Activated CD8-positive, alpha-beta memory T cell treated with anti-CD3 and anti-CD28 coated beads, Interleukin-2, amount 10 ng/mL, durations not matched to agents 7 days and 5 days (primary cell): ENCODE measurements around the gene DFFA. TPM values are rescaled to one million over a fixed set of nuclear protein-coding genes. Genes with fewer than 3 reads are reported as not detected.
A peak's percentile ranks its signal among the peaks of the same experiment; 100 is the strongest.

Experiments used
- ATAC-seq: fragments of 150-1000 bp; cut with Tn5 transposase; one replicate; pipeline ENCODE4 v1.10.0; 2021; ENCODE audit warnings: moderate library complexity
- CTCF ChIA-PET: fragments of 350-600 bp; sonication (Branson Sonifier 250); formaldehyde crosslinking; loops from one replicate; lab custom pipeline; 2021; ENCODE audit warnings: antibody characterized with exemption; lab: Charles Lee
- DNase-seq: peaks from one replicate; pipeline ENCODE4 v3.0.0-alpha.2; 2020
- H3K27ac Mint-ChIP-seq: one replicate; pipeline ENCODE4 v1.8.0; 2021; ENCODE audit warnings: mild to moderate bottlenecking, mixed read lengths
- H3K27me3 Mint-ChIP-seq: one replicate; pipeline ENCODE4 v1.8.0; 2021; ENCODE audit warnings: mixed read lengths
- H3K36me3 Mint-ChIP-seq: one replicate; pipeline ENCODE4 v1.8.0; 2021; ENCODE audit warnings: mild to moderate bottlenecking, mixed read lengths
- H3K4me1 Mint-ChIP-seq: one replicate; pipeline ENCODE4 v1.8.0; 2021; ENCODE audit warnings: mixed read lengths
- H3K4me3 Mint-ChIP-seq: one replicate; pipeline ENCODE4 v1.8.0; 2021; ENCODE audit warnings: mild to moderate bottlenecking, moderate library complexity, mixed read lengths
- H3K9me3 Mint-ChIP-seq: one replicate; pipeline ENCODE4 v1.8.0; 2022; ENCODE audit warnings: low read depth, mixed read lengths
- total RNA-seq, 2 experiments: library from RNA; stranded (reverse); gene quantifications; one replicate each; pipeline ENCODE4 v1.2.3, GENCODE V29; 2021

The DFFA gene
- total RNA-seq, 2 experiments from 2014 or later = 40.9 to 45.1 TPM

DNA sequence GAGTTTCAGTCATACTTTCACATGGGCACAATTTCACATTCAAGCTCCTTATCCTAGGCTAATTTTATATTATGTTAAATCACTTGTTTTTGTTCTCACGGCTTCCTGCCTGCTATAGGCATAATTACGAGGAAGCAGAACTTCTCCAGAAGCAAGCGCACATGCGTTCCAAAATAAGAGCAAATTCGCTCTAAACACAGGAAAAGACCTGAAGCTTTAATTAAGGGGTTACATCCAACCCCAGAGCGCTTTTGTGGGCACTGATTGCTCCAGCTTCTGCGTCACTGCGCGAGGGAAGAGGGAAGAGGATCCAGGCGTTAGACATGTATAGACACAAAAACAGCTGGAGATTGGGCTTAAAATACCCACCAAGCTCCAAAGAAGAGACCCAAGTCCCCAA lies 22.6 kb downstream of the DFFA start, which contains the start of gene CORT:
Gene CORT (plus strand): TSS at position 281 of the 400 bp plus-strand sequence. CDS start 193 bp downstream, outside the sequence.
- Mint-ChIP-seq H3K9me3 (no peaks in the 10 kb centered on the region), H3K4me3 (no peak within 1 kb of the TSS), H3K27ac (no peak within 1 kb of the TSS), H3K27me3 (no peaks in the 10 kb centered on the region), H3K36me3 (peaks cover 4% of the 10 kb centered on the region), H3K4me1 (peaks cover 2% of the 10 kb centered on the region)
- CTCF ChIA-PET = interaction anchor here (1.2 kb wide), 1 partner anchor 44 kb away, joined by 3 read pairs; no protein-coding TSS in a partner anchor
- ATAC-seq (no peak), DNase-seq (no peak)

DNA sequence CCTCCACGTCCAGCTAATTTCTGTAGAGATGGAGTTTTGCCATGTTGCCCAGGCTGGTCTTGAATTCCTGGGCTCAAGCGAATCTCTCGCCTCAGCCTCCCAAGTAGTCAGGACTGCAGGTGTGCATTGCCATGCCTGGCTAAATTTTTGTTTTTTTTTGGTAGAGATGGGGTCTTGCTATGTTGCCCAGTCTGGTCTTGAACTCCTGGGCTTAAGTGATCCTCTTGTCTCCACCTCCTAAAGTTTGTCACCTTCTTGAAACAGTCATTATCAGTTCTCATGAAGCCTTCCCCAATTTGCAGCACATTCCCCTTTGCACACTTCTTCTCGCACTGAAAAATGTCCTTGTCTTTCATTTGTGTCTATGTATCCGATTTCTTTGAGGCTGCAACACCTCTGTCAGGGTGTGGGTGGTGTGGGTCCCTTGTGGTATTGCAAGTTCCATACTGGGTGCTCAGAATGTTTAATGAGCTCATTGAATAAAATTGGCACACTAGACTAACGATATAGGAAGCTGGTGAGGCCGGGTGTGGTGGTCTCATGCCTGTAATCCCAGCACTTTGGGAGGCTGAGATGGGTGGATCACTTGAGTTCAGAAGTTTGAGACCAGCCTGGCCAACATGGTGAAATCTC lies 25.4 kb downstream of the DFFA start:
- no peak overlapping the region for H3K4me3 Mint-ChIP-seq
- H3K36me3 Mint-ChIP-seq = peaks cover 4% of the 10 kb centered on the region
- no peak overlapping the region for H3K27ac Mint-ChIP-seq
- no peaks in the 10 kb centered on the region for H3K9me3 Mint-ChIP-seq
- ATAC-seq = no peak
- no peaks in the 10 kb centered on the region for H3K27me3 Mint-ChIP-seq
- peaks cover 5% of the 10 kb centered on the region for H3K4me1 Mint-ChIP-seq
- DNase-seq = no peak
- CTCF ChIA-PET = interaction anchor here (0.9 to 1.0 kb wide), 2 partner anchors 10 to 47 kb away, joined by 3 read pairs; no protein-coding TSS in a partner anchor

DNA sequence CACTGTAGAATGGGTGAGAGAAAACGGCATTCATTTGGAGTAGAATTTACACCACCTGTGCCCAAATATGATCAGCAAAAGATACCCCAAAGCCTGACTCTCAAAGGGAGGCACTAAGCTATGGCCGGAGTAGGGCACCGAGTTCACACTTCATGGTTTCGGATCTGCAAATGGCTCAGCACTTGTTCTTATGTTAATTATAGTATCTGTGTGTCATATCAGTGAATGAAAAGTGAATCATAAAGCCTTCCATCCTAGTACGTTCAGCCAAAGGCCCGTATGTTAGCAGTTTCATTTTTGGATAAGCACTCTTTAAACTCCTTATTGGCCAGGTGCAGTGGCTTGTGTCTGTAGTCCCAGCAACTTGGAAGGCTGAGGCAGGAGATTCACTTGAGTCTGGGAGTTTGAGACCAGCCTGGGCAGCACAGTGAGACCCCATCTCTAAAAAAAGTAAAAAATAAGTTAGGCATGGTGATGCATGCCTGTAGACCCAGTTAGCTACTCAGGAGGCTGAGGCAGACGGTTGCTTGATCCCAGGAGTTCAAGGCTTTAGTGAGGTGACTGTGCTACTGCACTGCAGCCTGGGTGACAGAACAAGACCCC lies 27.4 kb downstream of the DFFA start:
- H3K4me1 Mint-ChIP-seq = peaks cover 5% of the 10 kb centered on the region
- no peaks in the 10 kb centered on the region for H3K9me3 Mint-ChIP-seq
- CTCF ChIA-PET = interaction anchor here (0.9 to 1.5 kb wide), 5 partner anchors 12 to 50 kb away, joined by 3 to 5 read pairs (median 3); no protein-coding TSS in a partner anchor
- H3K27me3 Mint-ChIP-seq = no peaks in the 10 kb centered on the region
- H3K36me3 Mint-ChIP-seq = peaks cover 6% of the 10 kb centered on the region
- ATAC-seq (peak; percentile 39), DNase-seq (no peak)
- no peak overlapping the region for H3K4me3 Mint-ChIP-seq
- peak overlapping the region; percentile 23 for H3K27ac Mint-ChIP-seq

DNA sequence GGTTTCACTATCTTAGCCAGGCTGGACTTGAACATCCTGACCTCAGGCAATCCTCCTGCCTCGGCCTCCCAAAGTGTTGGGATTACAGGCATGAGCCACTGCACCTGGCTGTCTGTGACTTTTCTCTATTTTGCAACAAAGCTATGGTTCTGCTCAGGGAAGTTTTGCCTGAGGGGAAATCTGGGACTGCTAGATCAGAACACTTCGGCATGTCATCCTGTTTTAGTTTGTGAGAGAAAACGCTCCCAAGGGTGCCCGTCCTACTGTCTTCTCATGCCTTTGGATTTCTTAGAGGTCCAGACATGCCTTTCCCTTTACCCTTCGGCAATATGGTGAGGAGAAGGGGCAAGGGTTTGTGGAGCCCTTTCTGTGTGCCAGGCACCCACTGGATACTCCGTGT lies 28.1 kb downstream of the DFFA start:
- Mint-ChIP-seq H3K27me3 (no peaks in the 10 kb centered on the region), H3K36me3 (peaks cover 6% of the 10 kb centered on the region), H3K27ac (no peak overlapping the region), H3K9me3 (no peaks in the 10 kb centered on the region), H3K4me1 (peaks cover 5% of the 10 kb centered on the region), H3K4me3 (no peak overlapping the region)
- CTCF ChIA-PET = interaction anchor here (1.4 to 1.5 kb wide), 4 partner anchors 12 to 51 kb away, joined by 3 to 5 read pairs (median 4); no protein-coding TSS in a partner anchor
- ATAC-seq = no peak
- DNase-seq = no peak

DNA sequence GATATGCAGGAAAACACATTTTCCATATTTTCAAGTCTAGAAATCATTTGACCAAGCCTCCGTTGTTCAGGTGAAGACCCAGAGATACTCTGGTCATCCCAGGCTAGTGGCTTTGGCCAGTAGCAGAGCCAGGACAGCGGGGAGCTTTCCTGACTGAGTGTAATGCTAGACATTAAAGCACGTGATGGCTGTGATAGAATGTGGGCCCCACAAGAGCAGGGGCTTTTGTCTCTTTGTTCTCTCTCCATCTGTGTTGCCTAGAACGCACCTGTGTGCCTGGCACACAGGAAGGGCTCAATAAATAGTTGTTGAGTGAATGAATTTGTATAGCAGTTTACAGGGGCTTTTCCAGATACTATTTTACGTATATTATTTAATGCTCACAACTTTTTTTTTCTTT lies 31.5 kb downstream of the DFFA start:
- Mint-ChIP-seq H3K27me3 (no peaks in the 10 kb centered on the region), H3K9me3 (no peaks in the 10 kb centered on the region), H3K36me3 (peaks cover 3% of the 10 kb centered on the region), H3K4me3 (no peak overlapping the region), H3K4me1 (peaks cover 3% of the 10 kb centered on the region), H3K27ac (no peak overlapping the region)
- no peak for DNase-seq
- CTCF ChIA-PET = no interaction called here
- no peak for ATAC-seq

DNA sequence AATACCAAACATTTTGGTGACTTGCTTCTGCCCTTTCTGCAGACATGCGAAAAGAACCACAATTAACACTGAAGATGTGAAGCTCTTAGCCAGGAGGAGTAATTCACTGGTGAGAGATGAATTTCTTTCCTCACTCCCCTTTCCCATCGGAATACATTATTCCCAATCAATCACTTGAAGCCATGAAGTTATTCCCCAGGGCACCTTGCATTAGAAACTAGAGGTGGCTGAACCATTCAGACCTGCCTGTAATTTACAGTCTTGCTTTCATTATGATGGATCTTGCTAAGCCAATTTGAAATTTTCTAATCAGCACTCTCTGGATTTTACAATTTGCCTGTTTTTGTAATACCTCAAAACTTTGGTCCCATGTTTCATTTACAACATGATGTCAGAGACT lies 32.0 kb downstream of the DFFA start:
- Mint-ChIP-seq H3K9me3 (no peaks in the 10 kb centered on the region), H3K27ac (no peak overlapping the region), H3K36me3 (peaks cover 3% of the 10 kb centered on the region), H3K4me3 (no peak overlapping the region), H3K27me3 (no peaks in the 10 kb centered on the region), H3K4me1 (peaks cover 3% of the 10 kb centered on the region)
- ATAC-seq (no peak), DNase-seq (no peak)
- CTCF ChIA-PET = interaction anchor here (1.0 kb wide), 1 partner anchor 9 kb away, joined by 4 read pairs; no protein-coding TSS in a partner anchor

DNA sequence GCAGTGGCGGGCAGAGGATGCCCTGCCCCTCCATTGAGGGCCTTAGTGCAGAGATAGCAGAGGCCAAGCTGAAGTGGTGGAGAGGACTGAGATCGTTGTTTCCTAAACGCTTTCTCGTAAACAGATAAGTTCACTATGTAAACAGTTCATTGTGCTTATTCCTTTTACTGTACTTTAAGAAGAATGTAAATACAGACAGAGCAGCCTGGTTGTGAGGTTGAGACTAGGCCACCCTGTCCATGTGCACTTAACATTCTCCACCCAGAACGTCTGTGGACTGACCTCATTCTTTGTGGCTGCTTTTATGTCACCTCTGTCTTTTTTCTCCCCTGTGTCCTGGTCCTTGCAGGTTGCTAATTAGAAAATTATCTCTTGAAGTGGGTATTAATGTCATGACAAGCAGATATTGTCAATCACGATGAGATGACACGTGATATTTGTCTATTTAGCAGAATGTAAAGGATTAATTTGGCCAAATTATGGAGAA lies 33.6 kb downstream of the DFFA start:
- ATAC-seq (no peak), DNase-seq (no peak)
- Mint-ChIP-seq H3K4me3 (no peak overlapping the region), H3K4me1 (peaks cover 3% of the 10 kb centered on the region), H3K36me3 (peaks cover 3% of the 10 kb centered on the region), H3K9me3 (no peaks in the 10 kb centered on the region), H3K27me3 (no peaks in the 10 kb centered on the region), H3K27ac (no peak overlapping the region)
- CTCF ChIA-PET = interaction anchor here (0.6 to 11.5 kb wide), 3 partner anchors 8 to 503 kb away, joined by 3 to 219 read pairs (median 3); no protein-coding TSS in a partner anchor

DNA sequence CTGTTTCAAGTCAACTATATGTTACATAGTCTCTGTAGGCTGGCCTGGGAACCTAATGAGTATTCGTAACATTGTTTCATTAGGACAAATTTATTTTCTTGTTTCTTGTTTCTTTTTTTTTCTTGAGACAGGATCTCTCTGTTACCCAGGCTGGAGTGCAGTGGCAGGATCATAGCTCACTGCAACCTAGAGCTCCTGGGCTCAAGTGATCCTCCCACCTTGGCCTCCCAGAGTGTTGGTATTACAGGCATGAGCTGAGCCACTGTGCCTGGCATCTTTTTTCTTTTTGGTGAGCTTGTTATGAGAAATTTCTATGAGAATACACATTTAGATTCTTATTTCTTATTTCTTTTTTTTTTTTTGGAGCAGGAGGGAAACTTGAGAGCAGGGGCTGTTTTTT lies 35.3 kb downstream of the DFFA start:
- CTCF ChIA-PET = interaction anchor here (1.6 to 11.5 kb wide), 2 partner anchors 8 to 56 kb away, joined by 4 to 219 read pairs; no protein-coding TSS in a partner anchor
- DNase-seq (no peak), ATAC-seq (no peak)
- Mint-ChIP-seq H3K9me3 (no peaks in the 10 kb centered on the region), H3K27ac (no peak overlapping the region), H3K36me3 (peaks cover 1% of the 10 kb centered on the region), H3K4me3 (no peak overlapping the region), H3K4me1 (peaks cover 4% of the 10 kb centered on the region), H3K27me3 (no peaks in the 10 kb centered on the region)

DNA sequence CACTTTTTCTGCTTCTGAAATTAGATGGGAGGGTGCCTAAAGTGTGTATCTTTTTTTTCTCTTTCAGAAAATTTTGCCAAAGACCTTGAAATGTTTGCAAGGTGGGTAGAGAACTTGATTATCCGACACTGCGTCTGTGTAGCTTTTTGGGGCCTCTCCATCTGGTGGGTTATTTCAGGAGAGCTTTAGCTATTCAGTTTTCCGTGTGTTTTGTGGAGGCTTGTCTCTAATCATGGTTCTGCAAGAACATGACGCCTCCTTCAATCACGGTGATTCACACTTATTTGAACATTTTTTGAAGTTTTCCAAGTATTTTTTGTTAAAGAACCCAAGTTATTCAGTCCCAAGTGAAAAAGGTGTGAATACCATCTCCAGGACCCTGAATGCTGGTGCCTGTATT lies 37.7 kb downstream of the DFFA start:
- Mint-ChIP-seq H3K36me3 (no peaks in the 10 kb centered on the region), H3K9me3 (no peaks in the 10 kb centered on the region), H3K27me3 (no peaks in the 10 kb centered on the region), H3K4me3 (no peak overlapping the region), H3K4me1 (peaks cover 19% of the 10 kb centered on the region), H3K27ac (no peak overlapping the region)
- DNase-seq = no peak
- CTCF ChIA-PET = interaction anchor here (0.8 to 11.5 kb wide), 2 partner anchors 58 to 66 kb away, joined by 3 to 219 read pairs; no protein-coding TSS in a partner anchor
- no peak for ATAC-seq

DNA sequence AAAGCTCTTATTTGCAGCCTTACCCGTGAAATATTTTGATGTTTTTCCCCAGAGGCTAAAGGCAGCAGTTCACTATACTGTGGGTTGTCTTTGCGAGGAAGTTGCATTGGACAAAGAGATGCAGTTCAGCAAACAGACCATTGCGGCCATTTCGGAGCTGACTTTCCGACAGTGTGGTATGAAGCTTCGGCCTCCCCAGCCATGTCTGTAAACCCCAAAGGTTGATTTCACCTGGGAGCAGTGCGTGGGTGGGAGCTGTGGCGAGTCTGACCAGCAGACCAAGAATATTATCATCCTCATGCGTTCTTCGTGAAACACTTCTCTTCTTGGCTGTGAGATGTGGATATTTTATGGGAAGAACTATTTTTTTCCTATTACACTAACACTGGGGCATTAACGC lies 38.5 kb downstream of the DFFA start:
- CTCF ChIA-PET = interaction anchor here (0.8 to 11.5 kb wide), 3 partner anchors 59 to 224 kb away, joined by 3 to 219 read pairs (median 4); partner anchors contain the start of gene KIF1B
- H3K36me3 Mint-ChIP-seq = no peaks in the 10 kb centered on the region
- ATAC-seq = no peak

DNA sequence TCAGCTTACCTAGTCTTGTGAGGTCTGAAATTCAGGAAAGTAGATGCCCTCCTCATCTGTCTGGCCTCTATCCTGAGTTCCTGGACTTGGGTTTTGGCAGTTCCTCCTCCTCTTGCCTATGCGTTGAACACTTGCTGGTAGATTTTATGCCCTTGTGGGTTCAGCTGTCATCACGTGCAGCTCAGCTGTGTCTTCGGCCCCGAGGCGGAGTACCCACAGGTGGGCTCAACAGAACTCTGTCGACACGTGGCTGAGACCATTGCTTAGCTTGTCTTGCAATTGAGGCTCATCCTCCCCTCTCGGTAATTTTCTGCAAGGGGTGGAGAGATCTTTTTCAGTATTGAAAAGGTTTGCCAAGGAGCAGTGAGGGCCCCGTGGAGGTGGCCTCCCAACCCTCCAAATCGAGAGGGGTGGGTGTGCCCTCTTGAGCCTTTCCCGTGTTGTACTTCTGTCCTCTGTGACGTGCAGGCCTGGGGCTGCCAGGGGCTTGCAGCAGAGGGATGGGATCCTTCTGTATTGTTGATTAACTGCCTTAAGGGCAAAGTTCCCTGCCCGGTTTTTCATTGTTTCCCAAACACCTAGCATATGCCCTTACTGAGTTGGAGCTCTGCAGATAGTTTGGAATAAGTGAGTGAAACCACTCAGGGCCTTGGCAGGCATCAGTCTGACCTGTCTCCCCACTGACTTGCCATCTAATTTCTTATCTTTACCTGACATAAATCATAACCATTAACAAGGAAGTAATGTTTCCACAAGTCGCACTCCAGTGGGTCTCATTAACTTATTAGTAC lies 39.2 kb downstream of the DFFA start:
- Mint-ChIP-seq H3K27ac (no peak overlapping the region), H3K27me3 (no peaks in the 10 kb centered on the region), H3K9me3 (no peaks in the 10 kb centered on the region), H3K4me1 (peaks cover 30% of the 10 kb centered on the region), H3K4me3 (no peak overlapping the region), H3K36me3 (no peaks in the 10 kb centered on the region)
- no peak for DNase-seq
- ATAC-seq = no peak
- CTCF ChIA-PET = interaction anchor here (1.3 to 11.5 kb wide), 3 partner anchors 60 to 223 kb away, joined by 4 to 219 read pairs (median 7); partner anchors contain the start of gene KIF1B

More for the DNA sequence above, 38.5 kb downstream of the DFFA start:
- no peak for DNase-seq
- Mint-ChIP-seq H3K9me3 (no peaks in the 10 kb centered on the region), H3K4me3 (no peak overlapping the region), H3K27ac (no peak overlapping the region), H3K27me3 (no peaks in the 10 kb centered on the region), H3K4me1 (peaks cover 25% of the 10 kb centered on the region)

DNA sequence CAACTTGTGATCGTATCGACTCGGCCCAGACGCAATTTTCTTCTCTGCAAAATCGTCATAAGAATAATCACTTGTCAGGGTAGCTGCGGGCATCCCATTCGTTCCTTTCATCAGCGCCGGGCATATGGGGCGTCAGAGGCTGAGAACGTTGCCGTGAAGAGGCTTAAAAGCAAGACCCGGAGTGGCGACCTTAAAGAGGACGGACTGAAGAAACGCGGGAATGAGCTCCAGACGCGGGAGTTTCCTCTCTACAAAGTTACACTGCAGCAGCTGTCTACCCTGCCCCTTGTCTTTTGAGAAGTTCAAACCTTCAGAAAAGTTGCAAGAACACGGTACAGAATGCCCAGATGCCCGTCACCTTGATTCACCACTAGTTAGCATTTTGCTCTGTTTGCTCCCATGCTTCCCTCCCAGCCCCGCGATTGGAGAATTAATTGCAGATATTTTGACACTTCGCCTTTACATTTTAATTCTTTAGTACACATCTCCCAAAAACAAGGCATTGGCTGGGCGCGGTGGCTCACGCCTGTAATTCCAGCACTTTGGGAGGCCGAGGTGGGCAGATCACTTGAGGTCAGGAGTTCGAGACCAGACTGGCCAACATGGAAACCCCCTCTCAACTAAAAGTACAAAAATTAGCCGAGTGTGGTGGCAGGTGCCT lies 41.1 kb downstream of the DFFA start:
- Mint-ChIP-seq H3K4me3 (peak overlapping the region; percentile 87), H3K9me3 (no peaks in the 10 kb centered on the region), H3K36me3 (no peaks in the 10 kb centered on the region), H3K4me1 (peaks cover 33% of the 10 kb centered on the region), H3K27me3 (no peaks in the 10 kb centered on the region), H3K27ac (peak overlapping the region; percentile 93)
- ATAC-seq (no peak), DNase-seq (peak; percentile 53)
- CTCF ChIA-PET = interaction anchor here (0.6 to 11.5 kb wide), 19 partner anchors 8 to 511 kb away, joined by 3 to 219 read pairs (median 4); partner anchors contain the start of genes DFFA, KIF1B and PEX14
